HG03196 (cell line): ENCODE measurements around the gene COPG1.

Experiments
- ATAC-seq: cut with Tn5 transposase; IDR thresholded peaks from one replicate; pipeline ENCODE4 v1.9.1; 2021; ENCODE audit not compliant: unreplicated experiment

COPG1 gene

DNA sequence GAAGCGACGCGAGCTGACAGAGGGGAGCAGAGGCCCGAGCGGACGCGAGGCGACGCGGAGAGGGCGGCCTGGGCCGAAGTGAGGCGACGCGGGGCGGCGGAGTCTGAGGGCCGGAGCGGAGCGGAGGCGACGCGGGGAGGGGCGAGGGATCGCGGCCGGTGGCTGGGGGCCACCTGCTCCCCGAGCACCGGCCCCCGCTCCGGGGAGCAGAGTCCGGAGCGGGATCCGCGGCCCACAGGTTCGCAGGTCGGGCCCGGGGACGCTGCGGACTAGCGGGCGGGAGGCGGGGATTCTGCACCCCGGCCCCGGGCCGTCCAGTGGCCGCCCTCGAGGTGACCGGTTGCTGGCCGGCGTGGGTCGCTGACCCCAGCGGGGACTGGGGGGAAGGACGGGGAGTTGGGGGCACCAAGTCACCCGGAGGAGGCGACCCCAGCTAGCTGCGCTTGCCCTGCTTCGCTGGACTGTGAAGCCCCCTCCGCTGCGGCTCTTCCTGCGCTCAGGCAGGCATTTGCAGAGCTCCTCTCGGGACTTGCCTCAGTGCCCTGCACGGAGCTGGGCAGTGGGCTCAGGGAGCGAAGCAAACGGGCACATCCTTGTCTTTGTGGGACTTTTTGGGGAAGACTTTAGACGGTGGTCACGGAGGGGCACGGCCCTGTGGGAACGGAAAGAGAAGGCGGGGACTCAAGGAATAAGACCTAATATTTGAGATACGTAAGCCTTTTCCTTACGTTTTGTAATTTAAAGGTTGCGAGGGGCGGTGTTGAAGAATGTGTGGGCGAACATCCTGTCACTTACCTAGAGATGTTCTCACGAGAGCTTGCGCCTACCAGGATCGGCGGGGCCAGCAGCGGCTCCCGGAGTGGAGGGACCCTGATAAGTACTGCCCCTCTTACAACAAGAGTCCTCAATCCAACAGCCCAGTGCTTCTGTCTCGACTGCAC, 29.8 kb downstream of the COPG1 start:
- ATAC-seq, result no peak

DNA sequence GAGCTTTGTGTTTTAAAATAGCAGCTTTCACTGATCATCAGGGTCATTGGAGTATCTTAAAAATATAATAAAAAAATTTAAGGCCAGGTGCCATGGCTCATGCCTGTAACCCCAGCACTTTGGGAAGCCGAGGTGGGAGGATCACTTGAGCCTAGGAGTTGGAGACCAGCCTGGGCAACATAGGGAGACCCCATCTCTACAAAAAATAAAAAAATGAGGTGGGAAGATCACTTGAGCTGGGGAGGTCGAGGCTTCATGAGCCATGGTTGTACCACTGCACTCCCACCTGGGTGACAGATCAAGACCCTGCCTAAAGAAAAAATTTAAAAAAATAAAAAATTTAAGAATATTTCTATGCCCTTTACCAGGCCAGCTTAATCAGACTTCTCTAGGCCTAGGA, 30.8 kb downstream of the COPG1 start:
- ATAC-seq, result no peak

DNA sequence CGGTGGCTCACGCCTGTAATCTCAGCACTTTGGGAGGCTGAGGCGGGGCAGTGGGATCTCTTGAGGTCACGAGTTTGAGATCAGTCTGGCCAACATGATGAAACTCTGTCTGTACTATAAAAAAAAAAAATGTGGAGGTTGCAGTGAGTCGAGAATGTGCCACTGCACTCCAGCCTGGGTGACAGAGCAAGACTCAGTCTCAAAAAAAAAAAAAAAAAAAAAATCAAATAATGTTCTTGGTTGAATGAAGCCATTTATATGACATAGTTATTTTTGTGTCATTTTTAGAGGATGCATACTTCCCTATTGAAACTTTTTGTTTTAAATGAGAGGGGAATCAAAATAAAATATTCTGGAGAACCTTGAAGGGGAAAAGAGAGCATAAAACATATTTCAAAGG, 32.3 kb downstream of the COPG1 start:
- ATAC-seq, result no peak

DNA sequence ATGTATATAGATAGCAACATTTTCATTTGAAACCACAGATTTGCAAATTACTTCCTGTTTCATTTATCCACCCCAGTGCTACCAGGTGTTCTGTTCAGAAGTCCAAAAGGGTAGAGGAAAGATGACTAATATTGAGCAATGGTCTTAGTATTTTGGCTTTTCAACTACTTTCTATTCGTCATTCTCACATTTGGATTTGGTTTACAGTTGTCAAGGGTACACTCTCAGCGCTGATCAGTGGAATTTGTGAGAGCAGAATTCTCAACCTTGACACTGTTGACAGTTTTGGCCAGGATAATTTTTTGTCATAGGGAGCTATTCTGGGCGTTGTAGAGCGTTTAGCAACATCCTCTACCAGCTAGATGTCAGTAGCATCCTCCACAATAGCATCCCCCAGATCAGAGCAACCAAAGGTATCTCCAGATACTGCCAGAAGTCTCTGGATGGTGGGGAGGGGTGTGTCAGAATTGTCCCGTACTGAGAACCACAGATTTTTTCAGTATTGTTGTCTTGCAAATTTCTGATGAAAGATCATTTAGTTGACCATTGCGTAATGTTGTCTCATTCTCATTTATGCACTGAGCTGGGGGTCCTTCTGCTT, 33.4 kb downstream of the COPG1 start:
- ATAC-seq, result peak; percentile 69

DNA sequence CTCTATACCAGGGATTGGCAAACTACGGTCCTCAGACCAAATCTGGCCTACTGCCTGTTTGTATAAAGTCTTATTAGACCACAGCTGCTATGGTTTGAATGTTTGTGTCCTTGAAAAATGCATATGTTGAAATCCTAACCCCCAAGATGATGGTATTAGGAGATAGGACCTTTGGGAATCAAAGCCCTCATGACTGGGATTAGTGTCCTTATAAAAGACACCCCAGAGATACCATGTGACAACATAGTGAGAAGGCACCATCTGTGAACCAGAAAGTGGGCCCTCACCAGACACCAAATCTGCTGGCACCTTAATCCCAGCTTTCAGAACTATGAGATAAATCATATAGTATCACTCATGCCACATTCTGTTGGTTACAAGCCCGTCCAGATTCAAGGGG, 36.7 kb downstream of the COPG1 start:
- no peak for ATAC-seq

DNA sequence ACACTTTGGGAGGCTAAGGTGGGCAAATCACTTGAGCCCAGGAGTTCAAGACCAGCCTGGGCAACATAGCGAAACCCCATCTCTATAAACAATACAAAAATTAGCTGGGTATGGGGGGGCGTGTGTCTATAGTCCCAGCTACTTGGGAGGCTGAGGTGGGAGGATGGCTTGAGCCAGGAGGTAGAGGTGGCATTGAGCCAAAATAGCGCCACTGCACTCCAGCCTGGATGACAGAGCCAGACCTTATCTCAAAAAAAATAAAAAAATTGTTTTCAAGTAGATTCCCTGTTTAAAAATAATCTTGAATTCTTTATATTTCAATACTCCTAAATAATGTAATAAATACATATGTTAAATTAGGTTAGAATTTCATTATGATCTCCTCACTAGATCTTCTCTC, 39.0 kb downstream of the COPG1 start:
- ATAC-seq, result no peak

DNA sequence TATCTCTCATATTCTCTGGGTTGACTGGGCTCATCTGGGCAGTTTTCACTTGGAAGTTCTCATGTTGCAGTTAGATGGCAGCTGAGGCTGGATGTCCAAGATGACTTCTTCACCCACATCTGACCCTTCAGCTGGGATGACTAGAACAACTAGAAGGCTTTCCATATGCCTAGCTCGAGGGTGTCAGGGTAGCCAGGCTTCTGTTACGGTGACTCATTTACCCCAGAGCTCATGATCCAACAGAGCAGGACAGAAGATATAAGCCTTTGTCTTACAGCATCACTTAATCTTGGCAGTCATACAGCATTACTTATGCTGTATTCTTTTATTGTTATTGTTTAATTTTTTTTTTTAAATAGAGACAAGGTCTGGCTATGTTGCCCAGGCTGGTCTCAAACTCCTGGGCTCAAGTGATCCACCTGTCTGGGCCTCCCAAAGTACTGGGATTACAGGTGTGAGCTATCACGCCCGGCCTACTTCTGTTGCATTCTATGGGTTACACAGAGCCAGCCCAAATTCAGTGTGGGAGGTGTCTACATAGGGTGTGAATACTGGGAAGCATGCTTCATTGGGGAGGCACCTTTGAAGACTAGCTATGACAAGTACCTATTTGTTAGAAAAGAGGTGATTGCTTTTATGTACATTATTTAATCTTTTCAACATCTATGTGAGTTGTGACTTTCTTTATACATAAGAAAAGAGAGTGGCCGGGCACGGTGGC, 40.0 kb downstream of the COPG1 start:
- no peak for ATAC-seq

DNA sequence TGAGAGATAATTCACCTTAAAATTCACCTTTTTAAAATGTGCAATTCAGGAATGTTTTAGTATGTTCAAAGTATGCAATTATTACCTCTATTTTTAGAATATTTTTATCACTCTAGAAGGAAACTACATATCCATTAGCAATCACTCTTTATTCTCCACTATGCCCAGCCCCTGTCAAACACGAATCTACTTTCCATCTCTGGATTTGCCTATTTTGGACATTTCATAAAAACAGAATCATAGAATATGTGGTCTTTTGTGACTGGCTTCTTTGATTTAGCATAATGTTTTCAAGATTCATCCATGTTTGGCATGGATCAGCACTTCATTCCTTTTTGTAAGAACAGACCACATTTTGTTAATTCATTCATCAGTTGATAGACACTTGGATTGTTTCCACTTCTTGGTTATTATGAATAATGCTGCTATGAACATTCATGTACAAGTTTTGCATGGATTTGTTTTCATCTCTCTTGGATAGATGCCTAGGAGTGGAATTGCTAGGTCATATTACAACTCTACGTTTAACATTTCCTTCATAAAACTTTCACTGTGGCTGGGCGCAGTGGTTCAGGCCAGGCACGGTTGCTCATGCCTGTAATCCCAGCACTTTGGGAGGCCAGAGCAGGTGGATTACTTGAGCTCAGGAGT, 42.0 kb downstream of the COPG1 start:
- no peak for ATAC-seq

DNA sequence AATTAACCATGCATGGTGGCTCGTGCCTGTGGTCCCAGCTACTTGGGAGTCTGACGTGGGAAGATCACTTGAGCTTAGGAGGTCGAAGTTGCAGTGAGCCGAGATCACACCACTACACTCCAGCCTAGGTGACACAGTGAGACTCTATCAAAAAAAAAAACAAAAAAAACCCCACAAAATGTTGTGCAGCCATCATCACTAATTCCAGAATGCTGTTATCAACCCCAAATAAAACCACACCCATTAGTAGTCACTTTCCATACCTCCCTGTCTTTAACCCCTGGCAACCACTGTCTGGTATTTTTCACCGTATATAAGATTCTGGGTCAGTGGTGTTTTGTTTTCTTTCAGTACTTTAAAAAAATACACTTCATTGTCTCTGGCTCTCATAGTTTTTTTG, 45.9 kb downstream of the COPG1 start:
- no peak for ATAC-seq

DNA sequence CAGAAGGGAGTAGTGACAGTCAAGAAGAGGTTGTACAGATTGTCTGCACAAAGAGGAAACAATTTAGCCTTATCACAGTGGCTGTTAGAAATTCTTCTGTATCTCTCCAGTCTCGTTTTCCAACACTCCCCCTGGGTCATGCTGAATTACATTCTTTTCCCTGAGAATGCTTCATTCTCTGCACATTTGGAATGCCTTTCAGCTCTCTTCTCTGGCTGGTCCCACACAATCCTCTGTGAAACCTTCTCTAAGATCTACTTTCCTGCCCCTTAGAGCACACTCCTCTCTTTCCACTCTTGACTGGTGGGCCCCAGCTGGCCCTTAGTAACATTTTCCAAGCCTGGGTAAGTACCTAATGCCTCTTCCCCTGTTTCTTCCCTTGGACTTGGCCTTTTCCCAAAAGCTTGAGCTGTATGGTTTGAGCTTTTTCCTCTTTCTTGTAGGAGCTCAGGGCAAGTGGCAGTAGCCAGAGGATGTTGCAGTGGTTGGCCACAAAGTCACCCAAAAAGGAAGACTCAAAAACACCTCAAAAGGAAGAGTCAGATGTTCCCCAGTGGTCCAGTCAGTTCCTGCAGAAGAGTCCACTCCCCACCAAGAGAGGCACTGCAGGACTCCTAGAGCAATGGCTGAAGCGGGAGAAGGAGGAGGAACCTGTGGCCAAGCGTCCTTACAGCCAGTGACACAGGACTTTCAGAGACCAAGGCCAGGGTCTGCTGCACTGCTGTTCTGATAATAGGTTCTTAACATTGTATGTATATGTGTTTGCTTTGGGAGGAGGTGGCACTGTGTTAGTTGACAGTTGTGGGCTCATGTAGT, 54.9 kb downstream of the COPG1 start:
- ATAC-seq, result no peak

DNA sequence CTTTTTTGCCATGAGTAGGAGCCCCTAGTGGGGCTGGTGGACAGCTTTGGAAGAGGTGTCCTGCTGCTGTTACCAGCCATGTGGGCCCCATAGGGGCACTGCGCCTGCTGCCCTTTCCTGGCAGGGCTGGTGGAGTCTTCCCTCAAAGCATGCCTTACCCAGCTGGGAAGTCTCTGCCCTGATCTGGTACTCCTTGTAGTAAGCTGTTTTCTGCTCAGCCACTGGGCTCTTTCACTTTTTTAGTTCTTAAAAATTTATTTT, 55.5 kb downstream of the COPG1 start:
- ATAC-seq, result no peak

DNA sequence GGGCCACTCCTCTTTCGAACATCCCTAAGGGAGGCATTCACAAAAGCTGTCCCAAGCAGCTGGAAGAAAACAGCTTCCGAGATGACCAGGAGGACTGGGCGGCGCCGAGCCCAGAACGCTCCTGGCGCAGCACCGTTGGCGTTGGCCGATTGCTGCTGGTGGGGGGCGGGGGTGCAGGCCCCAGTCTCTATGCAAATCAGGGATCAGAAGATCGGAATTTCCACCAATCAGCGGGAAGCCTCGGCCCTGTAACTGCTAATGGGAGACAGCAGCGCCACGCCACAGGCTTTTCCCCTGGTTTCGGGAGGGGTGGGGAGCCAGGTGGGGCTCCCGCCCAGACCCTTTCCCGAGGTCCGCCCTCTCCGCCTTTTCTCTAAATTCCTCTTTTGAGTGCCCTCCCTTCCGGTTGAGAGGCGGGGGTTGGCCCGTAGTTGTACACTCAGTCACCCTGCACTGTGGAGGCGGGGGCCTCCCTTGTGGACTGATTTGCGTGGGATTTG, 56.2 kb downstream of the COPG1 start:
- ATAC-seq, result no peak

DNA sequence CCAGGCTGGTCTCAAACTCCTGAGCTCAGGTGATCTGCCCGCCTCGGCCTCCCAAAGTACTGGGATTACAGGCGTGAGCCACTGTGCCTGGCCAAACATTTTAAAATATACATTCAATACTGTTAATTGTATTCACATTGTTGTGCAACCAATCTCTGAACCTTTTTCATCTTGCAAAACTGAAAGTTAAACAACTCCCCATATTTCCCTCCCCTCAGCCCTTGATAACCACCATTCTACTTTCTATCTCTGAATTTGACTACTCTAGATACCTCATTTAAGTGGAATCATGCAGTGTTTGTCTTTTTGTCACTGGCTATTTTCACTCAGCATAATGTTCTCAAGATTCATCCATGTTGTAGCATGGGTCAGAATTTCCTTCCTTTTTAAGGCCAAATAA, 59.2 kb downstream of the COPG1 start:
- no peak for ATAC-seq

DNA sequence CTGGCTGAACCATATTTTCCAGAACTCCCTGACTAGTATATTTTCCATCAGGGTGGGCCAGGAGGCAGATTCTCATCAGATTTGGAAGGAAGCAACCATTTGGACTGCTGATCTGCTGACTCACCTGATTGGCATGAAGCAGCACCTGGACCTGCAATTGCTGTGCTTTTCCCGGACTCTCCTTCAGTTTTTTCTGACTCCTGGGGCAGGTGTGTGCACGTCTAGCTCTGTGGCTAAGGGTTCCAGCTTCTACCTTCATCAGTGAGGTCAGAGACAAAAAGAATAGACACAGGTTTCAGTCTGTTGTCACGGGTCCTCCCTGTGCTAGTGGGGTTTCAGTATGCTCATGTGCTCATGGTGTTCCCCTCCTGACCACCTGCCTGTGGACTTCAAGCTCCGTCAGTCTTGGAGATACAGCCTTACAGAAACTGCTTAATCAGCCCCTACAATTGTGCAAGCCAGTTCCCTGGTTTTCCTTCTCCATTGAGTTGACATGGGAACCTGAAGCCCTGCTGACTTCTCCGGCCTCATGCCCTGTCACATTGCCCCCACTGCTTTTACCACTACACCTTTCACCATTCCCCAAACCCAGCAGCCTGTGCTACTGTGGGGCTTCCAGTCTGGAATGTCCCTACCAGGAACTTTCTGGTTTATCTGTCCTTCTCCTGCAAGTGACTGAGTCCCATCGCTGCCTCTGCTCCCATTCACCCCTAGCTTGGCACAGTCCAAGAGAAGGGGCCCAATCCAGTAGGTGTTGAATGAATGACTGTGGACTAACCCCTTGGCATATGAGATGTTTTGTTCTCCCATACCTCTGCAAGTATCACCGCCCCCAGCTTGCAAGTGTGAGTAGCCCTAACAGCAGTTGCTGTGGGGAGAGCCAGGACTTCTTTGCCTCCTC, 61.0 kb downstream of the COPG1 start:
- ATAC-seq, result no peak

DNA sequence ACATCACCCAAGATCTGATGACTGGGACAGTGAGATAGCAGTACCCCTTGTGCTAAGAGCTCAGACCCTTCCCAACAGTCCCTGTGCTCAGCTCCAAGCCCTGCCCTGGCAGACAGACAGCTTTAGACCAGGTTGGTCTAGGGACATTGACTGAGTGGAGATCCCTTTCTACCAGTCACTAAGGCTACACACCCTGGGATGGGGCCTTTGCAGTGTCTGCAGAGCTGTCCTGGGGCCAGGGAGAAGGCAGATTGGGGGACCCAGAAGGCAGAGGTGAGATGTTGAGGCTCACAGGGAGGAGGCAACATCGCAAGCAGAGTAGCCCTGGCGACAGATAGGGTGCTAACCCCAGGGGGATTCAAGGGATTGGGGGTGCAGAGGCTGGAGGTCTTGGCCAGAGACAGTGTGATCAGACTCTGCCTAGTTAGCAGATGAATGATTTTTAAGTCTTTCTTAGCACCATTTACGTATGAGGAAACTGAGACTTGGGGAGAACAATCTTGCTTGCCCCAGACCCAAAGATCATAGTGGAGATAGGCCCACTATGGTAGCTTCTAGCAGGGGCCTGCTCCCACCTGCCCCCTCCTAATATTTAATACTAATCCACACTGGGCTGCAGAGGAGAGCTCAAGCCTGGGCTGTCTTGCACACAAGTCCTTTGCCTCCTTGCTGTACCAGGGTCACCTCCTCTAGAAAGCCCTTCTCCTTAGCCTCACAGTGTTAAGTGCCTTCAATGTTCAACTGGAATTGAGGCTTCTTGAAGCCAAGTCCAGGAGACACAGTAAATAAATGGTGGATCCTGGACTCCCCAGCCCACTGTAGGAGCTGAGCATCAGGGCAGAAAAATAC, 61.9 kb downstream of the COPG1 start:
- ATAC-seq, result no peak

DNA sequence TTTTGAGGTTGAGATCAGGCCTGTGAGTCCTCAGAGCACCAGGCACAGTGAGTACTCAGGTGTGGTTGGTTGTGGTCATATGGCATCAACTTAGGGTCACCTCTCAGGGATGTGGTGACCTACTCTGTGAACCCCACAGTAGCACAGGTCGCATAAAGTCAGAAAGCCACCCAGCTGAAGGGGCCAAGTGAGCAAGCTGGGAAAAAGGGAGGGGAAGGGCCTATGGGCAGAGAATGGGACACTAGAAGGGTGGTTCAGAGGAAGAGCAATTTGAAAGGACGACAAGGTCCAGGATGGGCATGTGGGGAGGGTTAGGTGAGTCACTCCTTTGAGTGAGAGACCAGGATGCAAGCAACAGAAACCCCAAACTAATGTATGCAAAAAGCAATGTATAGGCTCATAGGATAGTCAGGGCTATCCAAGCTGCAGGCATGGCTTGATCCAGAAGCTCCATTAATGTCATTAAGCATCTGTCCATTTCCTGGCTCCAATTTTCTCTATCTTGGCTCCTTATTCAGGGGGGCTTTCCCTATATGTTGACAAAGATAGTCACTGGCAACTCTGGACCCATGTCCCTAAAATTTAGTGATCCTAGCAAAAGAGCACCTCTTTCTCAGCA, 62.7 kb downstream of the COPG1 start:
- no peak for ATAC-seq

DNA sequence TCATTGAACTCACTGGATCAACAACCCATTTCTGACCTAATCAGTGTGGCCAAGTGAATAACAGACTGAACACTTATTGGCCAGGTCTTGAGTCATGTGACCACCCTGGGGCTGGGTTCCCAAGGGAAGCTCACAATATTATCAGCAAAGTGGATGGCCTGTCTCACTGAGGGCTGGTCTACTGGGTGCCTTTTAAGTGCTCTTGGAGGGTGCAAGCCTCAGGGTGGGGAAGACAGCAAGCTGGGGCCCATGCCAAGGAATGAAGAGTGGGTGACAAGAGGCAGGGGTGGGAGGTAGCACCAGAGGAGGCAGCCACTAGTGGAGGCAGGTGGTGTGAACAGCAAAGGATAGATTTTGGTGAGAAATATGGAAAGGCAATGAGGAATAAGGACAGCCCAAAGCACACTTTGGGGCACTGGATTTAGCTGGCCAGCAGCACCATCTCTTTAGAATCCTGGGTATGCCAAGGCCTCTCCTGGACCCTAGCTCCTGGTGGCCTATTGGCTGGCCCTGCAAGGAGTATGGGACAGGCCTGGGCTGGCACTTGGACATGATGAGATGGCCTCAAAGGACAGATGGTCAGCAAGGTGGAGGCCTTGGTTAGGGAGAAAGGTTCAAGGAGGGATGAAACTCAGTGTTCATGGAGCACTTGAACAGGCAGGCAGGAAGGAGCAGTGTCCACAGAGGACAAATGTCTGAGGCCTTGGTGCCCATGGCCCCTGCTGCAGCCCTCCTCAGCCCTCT, 63.4 kb downstream of the COPG1 start:
- no peak for ATAC-seq

DNA sequence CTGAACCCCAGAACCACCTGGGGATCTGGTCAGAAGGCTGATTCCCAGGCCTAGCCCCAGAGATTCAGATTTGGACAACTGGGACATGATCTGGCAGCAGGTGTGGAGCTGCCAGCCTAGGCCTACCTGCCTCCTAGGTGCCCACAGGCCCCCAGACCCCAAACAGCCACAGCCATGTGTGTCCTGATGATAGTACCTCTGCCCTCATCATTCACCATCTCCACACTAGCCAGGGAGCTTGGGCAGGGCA, 63.9 kb downstream of the COPG1 start:
- ATAC-seq, result no peak
